Thyroid gland (tissue), 4 donors: ENCODE results near the gene PSMG4.

Experiments used
- POLR2A ChIP-seq, 2 donors: fragments of 450-650 bp; IDR thresholded peaks; one replicate each; pipeline ENCODE4 v1.6.1; 2017; ENCODE audit warnings: antibody characterized with exemption in 2 of 2, mild to moderate bottlenecking in 2 of 2, moderate library complexity in 1 of 2
- TF ChIP-seq, protein P1 (sequence below), 6 experiments: fragments of 200-600 bp in 3 of 6; fragments of 450-650 bp in 3 of 6; sonication (generic) in 3 of 6; IDR thresholded peaks; one replicate each; pipeline ENCODE4 v1.5.1; 2016 to 2019; ENCODE audit warnings: antibody characterized with exemption in 6 of 6, mild to moderate bottlenecking in 2 of 6, inconsistent platforms in 1 of 6, moderate library complexity in 1 of 6

DNA sequence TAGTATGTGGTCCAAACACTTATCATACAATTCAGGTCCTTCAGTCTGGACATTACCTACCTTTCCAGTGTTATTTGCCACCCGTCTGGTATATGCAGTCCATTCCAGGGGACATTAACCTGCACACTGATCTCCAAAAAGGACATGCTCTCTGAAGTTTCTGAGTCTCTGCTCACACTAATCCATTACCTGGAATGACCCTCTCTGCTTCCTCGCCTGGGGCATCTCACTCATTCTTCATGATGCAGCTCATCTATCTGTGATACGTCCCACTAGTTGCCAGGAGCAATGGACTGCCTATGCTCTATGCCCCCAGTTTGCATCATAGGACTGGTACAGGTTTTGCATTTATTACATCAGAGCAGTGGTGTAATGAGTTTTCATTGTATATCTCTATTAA, 25.4 kb upstream of the PSMG4 start:
- TF ChIP-seq, protein P1, sequence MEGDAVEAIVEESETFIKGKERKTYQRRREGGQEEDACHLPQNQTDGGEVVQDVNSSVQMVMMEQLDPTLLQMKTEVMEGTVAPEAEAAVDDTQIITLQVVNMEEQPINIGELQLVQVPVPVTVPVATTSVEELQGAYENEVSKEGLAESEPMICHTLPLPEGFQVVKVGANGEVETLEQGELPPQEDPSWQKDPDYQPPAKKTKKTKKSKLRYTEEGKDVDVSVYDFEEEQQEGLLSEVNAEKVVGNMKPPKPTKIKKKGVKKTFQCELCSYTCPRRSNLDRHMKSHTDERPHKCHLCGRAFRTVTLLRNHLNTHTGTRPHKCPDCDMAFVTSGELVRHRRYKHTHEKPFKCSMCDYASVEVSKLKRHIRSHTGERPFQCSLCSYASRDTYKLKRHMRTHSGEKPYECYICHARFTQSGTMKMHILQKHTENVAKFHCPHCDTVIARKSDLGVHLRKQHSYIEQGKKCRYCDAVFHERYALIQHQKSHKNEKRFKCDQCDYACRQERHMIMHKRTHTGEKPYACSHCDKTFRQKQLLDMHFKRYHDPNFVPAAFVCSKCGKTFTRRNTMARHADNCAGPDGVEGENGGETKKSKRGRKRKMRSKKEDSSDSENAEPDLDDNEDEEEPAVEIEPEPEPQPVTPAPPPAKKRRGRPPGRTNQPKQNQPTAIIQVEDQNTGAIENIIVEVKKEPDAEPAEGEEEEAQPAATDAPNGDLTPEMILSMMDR (IDR thresholded peaks at IDR 0.05), result no peak
- no peak for TF ChIP-seq POLR2A (IDR thresholded peaks at IDR 0.05)
